22Rv1 (cell line): ENCODE results near the gene NUDT22.

Source experiments
- H3K27ac ChIP-seq: fragments of 450-650 bp; 2 replicates; pipeline ENCODE4 v1.5.1; 2017
- CTCF ChIP-seq: fragments of 450-650 bp; IDR thresholded peaks from 2 replicates; pipeline ENCODE4 v1.5.1; 2017; ENCODE audit warnings: mild to moderate bottlenecking
- ZFX ChIP-seq: fragments of 450-650 bp; IDR thresholded peaks from 2 replicates; pipeline ENCODE4 v1.6.1; 2017; ENCODE audit warnings: antibody characterized with exemption, borderline replicate concordance

Gene NUDT22

GRCh38 chr11:64207256-64208085 lies 18.6 kb upstream of the NUDT22 start:
- no peak overlapping the region for H3K27ac ChIP-seq
- TF ChIP-seq ZFX (no peak), CTCF (no peak)

GRCh38 chr11:64208086-64208795 lies 17.8 kb upstream of the NUDT22 start:
- no peak overlapping the region for H3K27ac ChIP-seq

GRCh38 chr11:64208796-64209562 lies 17.1 kb upstream of the NUDT22 start:
- H3K27ac ChIP-seq = no peak overlapping the region
- TF ChIP-seq CTCF (no peak), ZFX (no peak)

More at GRCh38 chr11:64208086-64208795, 17.8 kb upstream of the NUDT22 start:
- TF ChIP-seq ZFX (no peak), CTCF (no peak)

- H3K27ac ChIP-seq = no peak overlapping the region
- TF ChIP-seq ZFX (no peak), CTCF (no peak)
Measured at GRCh38 chr11:64209563-64209843, 16.6 kb upstream of the NUDT22 start.

GRCh38 chr11:64210301-64211020 lies 15.6 kb upstream of the NUDT22 start:
- TF ChIP-seq CTCF (no peak), ZFX (no peak)
- H3K27ac ChIP-seq = no peak overlapping the region

GRCh38 chr11:64211181-64211872 lies 14.7 kb upstream of the NUDT22 start:
- TF ChIP-seq CTCF = no peak
- TF ChIP-seq ZFX = no peak
- no peak overlapping the region for H3K27ac ChIP-seq
